ENCODE measurements around the gene CBARP. TPM values are rescaled to one million over a fixed set of nuclear protein-coding genes. Genes with fewer than 3 reads are reported as not detected.
"Not testable (repeated sequence)": the region's sequence is repeated elsewhere in the genome, so short reads cannot be mapped to it uniquely, and the experiment has no call there.

Gene CBARP
- polyA plus RNA-seq, 3 donors, result 0.20 to 4.3 (median 2.0) TPM

- not testable (repeated sequence) for H3K27ac ChIP-seq (ENCODE audit: low read depth, low read length)
- 75 to 79% (median 77%) methylated on average over 24 to 27 of the region's 27 CpGs for WGBS, 3 donors
These were observed 8.7 kb upstream of the CBARP start for GRCh38 chr19:1246265-1247087.

GRCh38 chr19:1245494-1246264 is 7.9 kb upstream of the CBARP start:
- no peak overlapping the region for H3K27ac ChIP-seq (ENCODE audit: low read depth, low read length)
- 63 to 76% (median 67%) methylated on average over 24 to 26 of the region's 26 CpGs for WGBS, 3 donors

GRCh38 chr19:1244693-1245451 is 7.1 kb upstream of the CBARP start:
- H3K27ac ChIP-seq (ENCODE audit: low read depth, low read length), result no peak overlapping the region
- 14 to 23% (median 15%) methylated on average over 28 to 31 of the region's 31 CpGs for WGBS, 3 donors

GRCh38 chr19:1243768-1244692 is 6.2 kb upstream of the CBARP start:
- H3K27ac ChIP-seq (ENCODE audit: low read depth, low read length), result no peak overlapping the region
- WGBS, 3 donors, result 37 to 47% (median 40%) methylated on average over 28 to 33 of the region's 33 CpGs

GRCh38 chr19:1241417-1242095 is 3.8 kb upstream of the CBARP start, which contains the start of gene ATP5F1D:
TSS of gene ATP5F1D (plus strand) at chr19:1241751. CDS start at chr19:1241851, 100 bp downstream.
- 0 to 1% (median 1%) methylated on average over 67 to 79 of the region's 79 CpGs for WGBS, 3 donors
- no peak within 1 kb of the TSS for H3K27ac ChIP-seq (ENCODE audit: low read depth, low read length)

GRCh38 chr19:1240925-1241324 is 3.1 kb upstream of the CBARP start:
- 57 to 60% (median 59%) methylated on average over 15 of the region's 15 CpGs for WGBS, 3 donors

GRCh38 chr19:1239796-1240737 is 2.3 kb upstream of the CBARP start:
- whole genome bisulfite sequencing, 3 donors, result 9 to 22% (median 11%) methylated on average over 59 to 83 of the region's 84 CpGs
- no peak overlapping the region for H3K27ac ChIP-seq (ENCODE audit: low read depth, low read length)

More at GRCh38 chr19:1240925-1241324, 3.1 kb upstream of the CBARP start:
- H3K27ac ChIP-seq (ENCODE audit: low read depth, low read length), result no peak overlapping the region

- no peak overlapping the region for H3K27ac ChIP-seq (ENCODE audit: low read depth, low read length)
- 78 to 85% (median 80%) methylated on average over 11 of the region's 11 CpGs for WGBS, 3 donors
These were observed 1.6 kb upstream of the CBARP start for GRCh38 chr19:1239420-1239795.

- H3K27ac ChIP-seq (ENCODE audit: low read depth, low read length), result no peak overlapping the region
- 59 to 71% (median 63%) methylated on average over 30 to 34 of the region's 34 CpGs for WGBS, 3 donors
These were observed 831 bp upstream of the CBARP start for GRCh38 chr19:1238369-1239303.

GRCh38 chr19:1237027-1237659 is 662 bp downstream of the CBARP start:
- 1 to 3% (median 1%) methylated on average over 29 to 59 of the region's 60 CpGs for WGBS, 3 donors
- no peak overlapping the region for H3K27ac ChIP-seq (ENCODE audit: low read depth, low read length)

GRCh38 chr19:1236576-1236975 is 1.2 kb downstream of the CBARP start:
- H3K27ac ChIP-seq (ENCODE audit: low read depth, low read length), result no peak overlapping the region
- WGBS, 3 donors, result 19 to 59% (median 24%) methylated on average over 9 to 36 of the region's 42 CpGs

- 84 to 89% (median 84%) methylated on average over 35 to 39 of the region's 39 CpGs for WGBS, 3 donors
- H3K27ac ChIP-seq (ENCODE audit: low read depth, low read length), result no peak overlapping the region
These were observed 1.9 kb downstream of the CBARP start for GRCh38 chr19:1235625-1236538.

- 89 to 95% (median 93%) methylated on average over 38 to 43 of the region's 43 CpGs for WGBS, 3 donors
- no peak overlapping the region for H3K27ac ChIP-seq (ENCODE audit: low read depth, low read length)
These were observed 2.8 kb downstream of the CBARP start for GRCh38 chr19:1234955-1235380.
